HG03565 (cell line): ENCODE results near the gene MRPL23.

Experiments
- ATAC-seq: cut with Tn5 transposase; IDR thresholded peaks from one replicate; pipeline ENCODE4 v1.9.1; 2021; ENCODE audit warnings: mild to moderate bottlenecking, moderate library complexity; ENCODE audit not compliant: unreplicated experiment

Gene MRPL23

GRCh38 chr11:1920909-1921573, 26.1 kb upstream of the MRPL23 start:
- ATAC-seq: no peak

GRCh38 chr11:1921574-1922141, 25.5 kb upstream of the MRPL23 start:
- ATAC-seq: no peak

GRCh38 chr11:1922481-1923081, 24.6 kb upstream of the MRPL23 start:
- no peak for ATAC-seq

- ATAC-seq: no peak
These were observed 23.8 kb upstream of the MRPL23 start for GRCh38 chr11:1923201-1923956.

- ATAC-seq: no peak
These were observed 23.0 kb upstream of the MRPL23 start for GRCh38 chr11:1924181-1924580.

- ATAC-seq: no peak
These were observed 22.3 kb upstream of the MRPL23 start for GRCh38 chr11:1924646-1925372.

- no peak for ATAC-seq
These were observed 21.6 kb upstream of the MRPL23 start for GRCh38 chr11:1925373-1926155.

GRCh38 chr11:1926156-1927025, 20.7 kb upstream of the MRPL23 start:
- ATAC-seq: no peak

- ATAC-seq: no peak
These were observed 19.9 kb upstream of the MRPL23 start for GRCh38 chr11:1927026-1927847.

- no peak for ATAC-seq
These were observed 19.2 kb upstream of the MRPL23 start for GRCh38 chr11:1927848-1928469.

GRCh38 chr11:1928470-1928890, 18.7 kb upstream of the MRPL23 start:
- no peak for ATAC-seq

- no peak for ATAC-seq
These were observed 18.1 kb upstream of the MRPL23 start for GRCh38 chr11:1928891-1929541.

- no peak for ATAC-seq
These were observed 17.3 kb upstream of the MRPL23 start for GRCh38 chr11:1929621-1930461.

- no peak for ATAC-seq
These were observed 16.7 kb upstream of the MRPL23 start for GRCh38 chr11:1930462-1930830.

GRCh38 chr11:1931341-1932104, 15.6 kb upstream of the MRPL23 start:
- no peak for ATAC-seq

- ATAC-seq: no peak
These were observed 15.0 kb upstream of the MRPL23 start for GRCh38 chr11:1932105-1932480.
